NCI-H128 (cell line): ENCODE results near the gene TTC39B.
"Not testable (repeated sequence)": the region's sequence is repeated elsewhere in the genome, so short reads cannot be mapped to it uniquely, and the experiment has no call there.

ENCODE experiments used
- DNase-seq: peaks from one replicate; lab custom pipeline; 2025; ENCODE audit not compliant: unreplicated experiment; lab: John Stamatoyannopoulos, UW

The TTC39B gene

DNA sequence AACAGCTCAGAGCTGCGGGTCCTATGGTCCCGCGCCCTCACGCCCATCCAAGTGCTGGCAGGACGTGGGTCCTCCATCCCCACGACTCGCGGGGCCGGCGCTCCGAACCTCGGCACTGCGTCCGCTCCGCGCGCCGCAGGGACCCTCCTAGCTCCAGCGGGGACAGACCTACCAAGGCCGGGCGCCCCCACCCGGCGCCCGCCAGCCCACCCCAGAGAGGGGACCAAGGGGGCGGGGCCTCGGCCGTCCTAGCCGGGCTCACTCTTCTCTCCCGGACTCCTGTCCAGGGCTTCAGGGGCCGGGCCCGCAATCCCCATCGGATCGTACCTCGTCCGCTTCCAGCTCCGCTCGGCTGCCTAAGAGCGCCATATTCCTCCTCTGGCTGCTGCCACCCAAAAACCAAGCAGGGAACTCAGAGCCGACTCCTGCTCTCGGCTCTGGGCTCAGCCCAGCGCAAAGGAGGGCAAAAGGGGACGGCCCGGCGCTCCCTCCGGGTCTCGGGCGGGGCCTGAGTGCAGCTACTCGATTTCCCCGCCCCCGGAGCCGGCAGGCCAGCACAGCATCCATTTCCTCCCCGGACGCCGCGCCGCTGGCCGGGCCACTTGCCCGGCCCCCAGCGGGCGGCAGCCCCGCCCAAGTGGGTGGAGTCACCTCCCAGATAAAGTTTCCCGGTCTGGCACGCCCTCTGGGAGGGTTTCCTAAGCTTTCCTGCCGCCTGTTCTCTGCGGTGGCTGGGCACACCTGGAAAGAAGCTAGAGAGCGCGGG is at the start of gene TTC39B:
TSS of gene TTC39B (minus strand) at position 460 of the 766 bp plus-strand sequence. CDS start at position 369, 91 bp downstream.
- DNase-seq, result peak; percentile 91

GRCh38 chr9:15355669-15356068 is 48.7 kb upstream of the TTC39B start:
- no peak for DNase-seq

- no peak for DNase-seq
Observed at GRCh38 chr9:15354713-15355112, 47.7 kb upstream of the TTC39B start.

GRCh38 chr9:15353892-15354291 is 46.9 kb upstream of the TTC39B start:
- no peak for DNase-seq

- DNase-seq, result no peak
Observed at GRCh38 chr9:15352306-15352705, 45.3 kb upstream of the TTC39B start.

DNA sequence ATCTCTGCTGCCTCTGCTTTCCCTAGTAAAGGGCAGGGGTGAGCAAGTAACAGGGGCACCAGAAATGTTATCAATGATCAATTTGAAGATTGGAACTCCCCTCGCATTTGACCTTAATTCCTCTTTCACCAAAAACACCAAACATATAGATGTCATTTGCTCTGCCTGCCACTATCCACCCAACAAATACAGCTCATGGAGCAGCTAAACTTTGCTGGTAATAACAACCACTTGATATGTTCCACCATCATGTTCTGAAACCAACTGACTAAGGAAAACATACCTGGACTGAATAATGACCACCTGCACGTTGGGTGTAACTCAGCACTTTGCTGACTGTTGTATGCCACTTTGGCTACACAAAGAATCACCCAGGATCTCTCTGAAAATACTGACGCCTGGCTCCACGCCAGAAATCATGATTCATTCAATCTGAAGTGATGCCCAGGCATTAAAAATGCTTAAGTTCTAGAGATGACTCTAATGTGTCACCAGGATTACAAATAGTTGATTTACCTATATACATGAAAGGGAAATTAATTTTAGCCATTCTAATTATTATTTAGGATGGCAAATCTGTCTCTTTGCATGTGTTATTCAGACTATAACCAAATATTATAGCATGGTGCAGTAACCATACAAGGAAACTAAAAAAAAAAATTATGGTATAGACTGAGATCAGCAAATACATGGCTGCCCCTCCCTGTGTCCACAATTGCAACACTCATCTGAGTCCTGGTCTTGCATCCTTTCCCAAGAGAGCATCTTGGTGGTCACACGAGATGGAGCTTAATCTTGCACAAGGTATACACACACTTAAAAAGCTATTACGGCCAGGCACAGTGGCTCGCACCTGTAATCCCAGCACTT is 43.1 kb upstream of the TTC39B start:
- DNase-seq, result no peak

DNA sequence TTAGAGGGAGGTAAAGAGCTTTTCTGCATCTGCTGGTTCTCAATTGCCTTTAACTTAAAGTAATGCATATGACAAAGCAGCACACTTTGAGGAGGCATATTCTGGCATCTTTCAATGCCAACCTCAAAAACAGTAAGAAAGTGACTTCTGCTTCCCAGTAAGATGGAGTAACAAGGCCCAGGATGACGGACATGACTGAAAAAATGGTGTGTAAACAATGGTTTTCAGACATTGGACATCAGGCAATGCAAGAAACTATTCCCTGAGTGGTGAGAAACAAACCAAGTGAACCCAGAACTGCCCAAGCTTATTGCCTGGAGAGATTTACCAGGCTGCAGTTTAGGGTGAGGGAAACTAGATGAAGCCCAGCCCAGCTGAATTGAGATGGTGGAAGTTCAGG is 39.8 kb upstream of the TTC39B start:
- no peak for DNase-seq

- DNase-seq, result no peak
Observed at GRCh38 chr9:15344191-15344590, 37.2 kb upstream of the TTC39B start.

GRCh38 chr9:15333376-15333881 is 26.4 kb upstream of the TTC39B start:
- DNase-seq, result no peak

DNA sequence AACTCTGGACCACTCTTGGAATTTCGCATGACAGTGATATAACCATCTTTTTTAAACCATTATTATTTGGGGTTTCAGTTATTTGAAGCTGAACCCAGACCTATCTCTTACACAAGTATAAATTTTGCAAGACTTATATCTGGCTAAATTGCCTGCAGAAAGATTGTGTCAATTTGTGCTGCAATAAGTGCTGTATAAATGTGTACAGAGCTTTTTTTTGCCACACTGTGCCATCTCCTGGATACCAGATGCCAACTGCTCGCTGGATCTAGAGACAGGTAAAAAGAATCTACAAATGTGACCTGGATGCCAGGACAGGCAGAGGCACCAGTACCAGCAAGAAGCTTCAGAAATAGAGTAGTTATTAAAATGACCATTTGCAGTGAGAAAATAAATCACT is 25.9 kb upstream of the TTC39B start:
- no peak for DNase-seq

DNA sequence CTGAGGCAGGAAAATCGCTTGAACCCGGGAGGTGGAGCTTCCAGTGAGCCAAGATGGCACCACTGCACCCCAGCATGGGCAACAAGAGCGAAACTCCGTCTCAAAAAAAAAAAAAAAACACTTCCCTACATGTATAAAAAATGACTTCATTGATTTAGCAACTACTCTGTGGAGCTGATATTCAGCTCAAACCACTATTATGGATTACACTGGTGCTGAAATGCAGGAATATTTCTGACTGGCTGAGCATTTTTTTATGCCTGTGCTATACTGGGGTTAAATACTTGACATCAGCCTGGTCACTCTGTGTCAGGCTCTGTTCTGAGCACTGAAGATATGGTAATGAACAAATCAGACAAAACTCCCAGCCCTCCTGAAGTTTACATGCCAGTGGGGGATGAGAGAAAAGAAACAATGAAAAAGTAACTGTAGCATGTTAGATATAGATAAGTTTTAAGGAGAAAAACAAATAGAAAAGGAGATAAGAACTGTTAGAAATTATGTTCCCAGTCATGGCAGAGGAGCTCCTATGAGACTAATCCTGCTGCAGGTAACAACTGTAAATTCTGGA is 22.6 kb upstream of the TTC39B start:
- no peak for DNase-seq

GRCh38 chr9:15328946-15329345 is 21.9 kb upstream of the TTC39B start:
- no peak for DNase-seq

- DNase-seq, result not testable (repeated sequence)
Observed at GRCh38 chr9:15322695-15323094, 15.7 kb upstream of the TTC39B start.

DNA sequence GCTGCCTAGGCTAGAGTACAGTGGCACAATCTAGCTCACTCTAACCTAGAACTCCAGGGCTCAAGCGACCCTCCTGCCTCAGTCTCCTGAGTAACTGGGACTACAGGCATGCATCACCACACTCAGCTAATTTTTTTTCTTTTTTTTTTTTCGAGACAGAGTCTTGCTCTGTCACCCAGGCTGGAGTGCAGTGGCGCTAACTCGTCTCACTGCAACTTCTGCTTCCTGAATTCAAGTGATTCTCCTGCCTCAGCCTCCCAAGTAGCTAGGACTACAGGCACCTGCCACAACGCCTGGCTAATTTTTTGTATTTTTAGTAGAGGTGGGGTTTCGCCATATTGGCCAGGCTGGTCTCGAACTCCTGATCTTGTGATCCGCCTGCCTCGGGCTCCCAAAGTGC is 12.6 kb upstream of the TTC39B start:
- not testable (repeated sequence) for DNase-seq

GRCh38 chr9:15317836-15318235 is 10.8 kb upstream of the TTC39B start:
- no peak for DNase-seq

GRCh38 chr9:15311607-15312006 is 4.6 kb upstream of the TTC39B start:
- no peak for DNase-seq

- DNase-seq, result no peak
Observed at GRCh38 chr9:15310107-15310850, 3.3 kb upstream of the TTC39B start.

GRCh38 chr9:15308511-15308910 is 1.5 kb upstream of the TTC39B start:
- no peak for DNase-seq

- no peak for DNase-seq
Observed at GRCh38 chr9:15307523-15307841, 466 bp upstream of the TTC39B start.

GRCh38 chr9:15306068-15306756 is 804 bp downstream of the TTC39B start:
- peak; percentile 68 for DNase-seq
